CD8-positive, alpha-beta memory T cell (primary cell): ENCODE data around the gene CYP26C1. TPM values are rescaled to one million over a fixed set of nuclear protein-coding genes. Genes with fewer than 3 reads are reported as not detected.

Source experiments
- CTCF ChIA-PET: fragments of 350-600 bp; sonication (Branson Sonifier 250); formaldehyde crosslinking; loops from one replicate; lab custom pipeline; 2021; ENCODE audit warnings: antibody characterized with exemption; lab: Charles Lee
- POLR2A ChIA-PET: fragments of 350-600 bp; sonication (Branson Sonifier 250); formaldehyde crosslinking; loops from one replicate; lab custom pipeline; 2021; ENCODE audit warnings: antibody characterized with exemption; lab: Charles Lee
- DNase-seq, 5 donors: peaks; one replicate each; pipeline versions ENCODE4 v3.0.0 to v3.0.0-alpha.2; 2020 to 2022; ENCODE audit warnings: mixed read lengths in 1 of 5
- H3K27ac ChIP-seq: one replicate; pipeline ENCODE4 v1.7.0; 2013; ENCODE audit warnings: low read depth, mild to moderate bottlenecking, low read length, moderate library complexity
- H3K27me3 ChIP-seq: 2 replicates; pipeline ENCODE4 v1.7.0; 2013; ENCODE audit warnings: low read length, mild to moderate bottlenecking; ENCODE audit not compliant: insufficient read depth, poor library complexity, severe bottlenecking
- H3K36me3 ChIP-seq: 2 replicates; pipeline ENCODE4 v1.7.0; 2013; ENCODE audit warnings: mild to moderate bottlenecking, low read length, moderate library complexity; ENCODE audit not compliant: insufficient read depth
- H3K4me1 ChIP-seq: 2 replicates; pipeline ENCODE4 v1.7.0; 2013; ENCODE audit warnings: mild to moderate bottlenecking, low read length, moderate library complexity; ENCODE audit not compliant: insufficient read depth
- H3K4me3 ChIP-seq: 2 replicates; pipeline ENCODE4 v1.7.0; 2013; ENCODE audit warnings: mild to moderate bottlenecking, low read length
- H3K9me3 ChIP-seq: 2 replicates; pipeline ENCODE4 v1.7.0; 2013; ENCODE audit warnings: mild to moderate bottlenecking, low read length
- H3K27ac Mint-ChIP-seq, 8 donors: one replicate each; pipeline ENCODE4 v1.8.0; 2020 to 2021; ENCODE audit warnings: mixed read lengths in 8 of 8, mild to moderate bottlenecking in 6 of 8, inconsistent platforms in 3 of 8, moderate library complexity in 3 of 8
- H3K27me3 Mint-ChIP-seq, 2 donors: one replicate each; pipeline ENCODE4 v1.8.0; 2020 to 2021; ENCODE audit warnings: mixed read lengths in 2 of 2, mild to moderate bottlenecking in 1 of 2, moderate library complexity in 1 of 2
- H3K36me3 Mint-ChIP-seq, 3 donors: one replicate each; pipeline ENCODE4 v1.8.0; 2020 to 2021; ENCODE audit warnings: mixed read lengths in 3 of 3, inconsistent platforms in 1 of 3, mild to moderate bottlenecking in 1 of 3
- H3K4me1 Mint-ChIP-seq, 3 donors: one replicate each; pipeline ENCODE4 v1.8.0; 2020 to 2021; ENCODE audit warnings: mixed read lengths in 3 of 3, inconsistent platforms in 1 of 3, mild to moderate bottlenecking in 1 of 3
- H3K4me3 Mint-ChIP-seq, 7 donors: one replicate each; pipeline ENCODE4 v1.8.0; 2020 to 2021; ENCODE audit warnings: mixed read lengths in 7 of 7, mild to moderate bottlenecking in 6 of 7, moderate library complexity in 4 of 7, inconsistent platforms in 2 of 7
- H3K9me3 Mint-ChIP-seq, 5 donors: one replicate each; pipeline ENCODE4 v1.8.0; 2020 to 2022; ENCODE audit warnings: mixed read lengths in 5 of 5, mild to moderate bottlenecking in 3 of 5, moderate library complexity in 2 of 5, inconsistent platforms in 1 of 5
- polyA plus RNA-seq: library from polyadenylated mRNA; unstranded; fragments of 300-500 nt; fragmentation: Illumina TruSeq; gene quantifications from one replicate; pipeline ENCODE4 v1.2.3, GENCODE V29; 2021
- total RNA-seq, 2 experiments: library from RNA; stranded (reverse); gene quantifications; one replicate each; pipeline ENCODE4 v1.2.3, GENCODE V29; 2021

The CYP26C1 gene
- total and polyA plus RNA-seq, 3 experiments from 2014 or later: not detected

DNA sequence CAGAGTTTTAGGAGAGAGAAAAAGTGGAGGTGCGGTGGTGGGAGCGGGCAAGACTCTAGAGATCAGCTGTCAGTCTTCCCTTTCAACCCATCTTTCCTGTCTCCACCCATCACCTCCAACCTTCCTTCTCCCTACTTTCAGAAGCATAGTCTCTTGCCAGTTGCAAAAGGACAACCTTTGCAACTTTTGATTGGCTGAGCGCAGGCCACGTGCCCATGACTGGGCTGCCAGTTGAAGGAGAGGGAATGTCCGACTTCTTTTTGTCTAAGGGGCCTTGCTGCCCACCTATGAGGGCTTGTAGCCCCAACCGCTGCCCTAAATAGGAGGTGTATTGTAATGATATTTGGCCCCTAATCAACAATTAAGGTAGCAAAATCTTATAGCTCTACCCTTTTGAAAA is 25.7 kb downstream of the CYP26C1 start:
- ChIA-PET CTCF (interaction anchor here (1.0 kb wide), 1 partner anchor 11 kb away, joined by 3 read pairs; no protein-coding TSS in a partner anchor), POLR2A (no interaction called here)
- Mint-ChIP-seq H3K36me3 (no peaks in the 10 kb centered on the region), H3K27ac (no peak overlapping the region), H3K4me1 (no peaks in the 10 kb centered on the region), H3K4me3 (no peak overlapping the region), H3K9me3 (no peaks in the 10 kb centered on the region), H3K27me3 (peaks cover 8 to 17% of the 10 kb centered on the region in 2 donors)
- DNase-seq: no peak
- no peaks in the 10 kb centered on the region for H3K9me3 ChIP-seq
- H3K4me1 ChIP-seq: no peaks in the 10 kb centered on the region
- H3K4me3 ChIP-seq: no peak overlapping the region
- no peak overlapping the region for H3K27ac ChIP-seq
- H3K27me3 ChIP-seq: peaks cover 3% of the 10 kb centered on the region
- no peaks in the 10 kb centered on the region for H3K36me3 ChIP-seq

DNA sequence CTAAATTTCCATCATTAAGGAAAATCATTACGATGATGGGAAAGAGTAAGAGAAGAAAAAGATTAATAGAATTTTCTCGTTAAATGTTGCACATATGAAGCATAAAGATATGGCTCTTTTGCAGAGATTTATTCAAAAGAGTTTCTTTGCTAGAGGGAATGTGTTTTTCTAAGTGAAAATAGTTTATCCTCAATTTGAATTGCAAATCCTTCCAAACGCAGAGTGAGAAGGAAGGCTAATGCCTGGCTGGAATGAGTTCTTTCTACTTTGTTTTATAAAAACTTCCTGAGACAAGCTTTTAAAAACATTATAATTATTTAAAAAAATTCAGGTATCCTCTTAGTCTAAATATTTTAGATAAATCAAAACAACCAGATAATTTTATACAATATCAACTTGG is 27.2 kb downstream of the CYP26C1 start:
- H3K4me1 Mint-ChIP-seq: no peaks in the 10 kb centered on the region
- H3K27me3 Mint-ChIP-seq: peaks cover 5 to 13% of the 10 kb centered on the region in 2 donors
- H3K27ac ChIP-seq: no peak overlapping the region
- ChIA-PET CTCF (interaction anchor here (1.2 kb wide), 1 partner anchor 13 kb away, joined by 3 read pairs; no protein-coding TSS in a partner anchor), POLR2A (no interaction called here)
- DNase-seq: no peak
- no peaks in the 10 kb centered on the region for H3K36me3 Mint-ChIP-seq
- no peaks in the 10 kb centered on the region for H3K9me3 Mint-ChIP-seq
- H3K4me1 ChIP-seq: no peaks in the 10 kb centered on the region
- H3K27ac Mint-ChIP-seq: no peak overlapping the region
- no peaks in the 10 kb centered on the region for H3K9me3 ChIP-seq
- H3K4me3 Mint-ChIP-seq: no peak overlapping the region
- H3K36me3 ChIP-seq: no peaks in the 10 kb centered on the region
- H3K4me3 ChIP-seq: no peak overlapping the region
- H3K27me3 ChIP-seq: no peaks in the 10 kb centered on the region

DNA sequence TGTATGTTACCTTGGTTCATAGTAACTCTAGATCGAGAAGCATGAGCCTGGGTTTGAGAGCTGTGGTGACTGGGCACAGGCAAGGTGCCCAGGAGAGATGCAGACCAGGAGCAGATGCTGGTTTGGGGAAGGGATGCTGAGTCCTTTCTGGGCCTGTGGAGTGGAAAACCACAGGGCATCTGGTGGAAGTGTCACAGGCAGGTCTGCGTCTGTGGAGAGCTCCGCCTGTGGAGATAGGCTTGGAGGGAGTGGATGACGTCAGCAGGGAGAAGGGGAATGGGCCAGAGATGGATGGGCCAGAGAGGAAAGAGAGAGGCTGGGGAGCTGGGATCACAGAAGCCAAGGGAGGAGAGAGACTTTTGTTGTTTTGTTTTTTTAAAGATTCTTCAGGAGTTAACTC is 27.9 kb downstream of the CYP26C1 start:
- no peaks in the 10 kb centered on the region for H3K4me1 ChIP-seq
- no peak overlapping the region for H3K27ac ChIP-seq
- no peaks in the 10 kb centered on the region for H3K27me3 ChIP-seq
- peaks cover 5 to 13% of the 10 kb centered on the region in 2 donors for H3K27me3 Mint-ChIP-seq
- H3K4me3 ChIP-seq: no peak overlapping the region
- no peaks in the 10 kb centered on the region for H3K36me3 Mint-ChIP-seq
- no peaks in the 10 kb centered on the region for H3K4me1 Mint-ChIP-seq
- no peaks in the 10 kb centered on the region for H3K9me3 Mint-ChIP-seq
- CTCF ChIA-PET: interaction anchor here (1.2 kb wide), 1 partner anchor 13 kb away, joined by 3 read pairs; no protein-coding TSS in a partner anchor
- H3K9me3 ChIP-seq: no peaks in the 10 kb centered on the region
- POLR2A ChIA-PET: no interaction called here
- H3K27ac Mint-ChIP-seq: no peak overlapping the region
- no peaks in the 10 kb centered on the region for H3K36me3 ChIP-seq
- DNase-seq: no peak
- H3K4me3 Mint-ChIP-seq: no peak overlapping the region

DNA sequence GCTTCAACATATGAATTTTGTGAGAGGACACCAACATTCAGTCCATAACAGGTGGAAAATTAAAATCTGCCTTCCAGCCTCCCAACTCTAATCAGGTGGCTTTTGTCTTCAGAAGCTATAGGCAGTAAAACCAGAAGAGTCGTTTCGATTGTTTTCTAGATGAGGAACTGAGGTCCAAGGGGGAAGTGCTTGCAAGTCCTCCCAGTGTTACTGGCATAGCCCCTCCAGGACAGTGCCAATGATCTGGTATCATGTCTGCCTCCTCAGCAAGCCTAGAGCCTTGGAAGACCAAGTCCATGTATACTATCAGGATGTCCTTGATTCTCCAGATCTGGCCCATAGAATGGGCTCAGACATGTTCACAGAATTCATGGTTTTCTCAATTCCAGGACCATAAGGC is 30.0 kb downstream of the CYP26C1 start:
- no peak overlapping the region for H3K27ac ChIP-seq
- no peaks in the 10 kb centered on the region for H3K27me3 ChIP-seq
- Mint-ChIP-seq H3K27ac (no peak overlapping the region), H3K9me3 (no peaks in the 10 kb centered on the region), H3K36me3 (no peaks in the 10 kb centered on the region), H3K27me3 (peaks cover 5 to 13% of the 10 kb centered on the region in 2 donors), H3K4me3 (no peak overlapping the region), H3K4me1 (no peaks in the 10 kb centered on the region)
- CTCF ChIA-PET: no interaction called here
- H3K4me1 ChIP-seq: no peaks in the 10 kb centered on the region
- no peak overlapping the region for H3K4me3 ChIP-seq
- DNase-seq: no peak
- no peaks in the 10 kb centered on the region for H3K36me3 ChIP-seq
- no peaks in the 10 kb centered on the region for H3K9me3 ChIP-seq
- POLR2A ChIA-PET: no interaction called here

DNA sequence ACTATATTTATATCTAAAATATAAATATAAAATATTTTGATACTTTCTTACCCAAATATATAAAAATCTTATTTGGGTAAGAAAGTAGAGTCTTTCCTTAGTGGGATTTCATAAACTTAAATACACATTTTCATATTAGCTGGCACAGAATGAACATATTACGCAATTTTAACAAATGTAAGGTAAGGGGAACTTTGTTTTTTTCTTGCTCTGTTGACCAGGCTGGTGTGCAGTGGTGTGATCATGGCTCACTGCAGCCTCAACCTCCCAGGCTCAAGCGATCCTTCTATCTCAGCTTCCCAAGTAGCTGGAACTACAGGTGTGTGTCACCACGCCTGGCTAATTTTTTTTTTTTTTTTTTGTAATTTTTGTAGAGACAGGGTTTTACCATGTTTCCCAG is 31.4 kb downstream of the CYP26C1 start:
- no peaks in the 10 kb centered on the region for H3K36me3 ChIP-seq
- H3K27me3 ChIP-seq: no peaks in the 10 kb centered on the region
- Mint-ChIP-seq H3K9me3 (no peaks in the 10 kb centered on the region), H3K4me3 (no peak overlapping the region), H3K4me1 (no peaks in the 10 kb centered on the region), H3K27me3 (peaks cover 6 to 13% of the 10 kb centered on the region in 2 donors), H3K27ac (no peak overlapping the region), H3K36me3 (no peaks in the 10 kb centered on the region)
- no peak overlapping the region for H3K4me3 ChIP-seq
- ChIA-PET CTCF (no interaction called here), POLR2A (no interaction called here)
- no peaks in the 10 kb centered on the region for H3K4me1 ChIP-seq
- H3K27ac ChIP-seq: no peak overlapping the region
- no peaks in the 10 kb centered on the region for H3K9me3 ChIP-seq
- DNase-seq: no peak

DNA sequence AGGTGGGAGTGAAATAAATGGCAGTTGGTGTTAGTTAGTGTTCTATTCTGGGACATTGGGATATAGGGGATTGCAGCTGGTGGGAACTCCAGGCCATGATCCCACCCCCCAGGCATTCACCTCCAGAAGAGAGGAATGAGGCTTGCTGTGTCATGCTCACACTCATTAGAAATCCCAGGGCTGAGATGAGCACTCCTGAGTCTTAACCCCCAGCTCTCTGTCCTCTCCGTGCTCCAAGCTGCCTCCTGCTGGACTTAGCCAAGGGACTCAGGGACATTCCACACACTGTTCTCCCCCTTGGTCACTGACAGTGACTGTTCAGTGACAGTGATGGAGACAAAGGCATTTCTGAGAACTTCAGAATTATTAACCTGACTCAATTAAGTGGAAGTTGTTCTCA is 34.6 kb downstream of the CYP26C1 start:
- DNase-seq: no peak
- H3K9me3 ChIP-seq: no peaks in the 10 kb centered on the region
- no peak overlapping the region for H3K27ac Mint-ChIP-seq
- H3K27me3 Mint-ChIP-seq: peaks cover 0 to 1% of the 10 kb centered on the region in 2 donors
- H3K36me3 Mint-ChIP-seq: no peaks in the 10 kb centered on the region
- no peak overlapping the region for H3K4me3 Mint-ChIP-seq
- H3K4me1 Mint-ChIP-seq: no peaks in the 10 kb centered on the region
- H3K9me3 Mint-ChIP-seq: no peaks in the 10 kb centered on the region
- H3K4me1 ChIP-seq: no peaks in the 10 kb centered on the region
- no peak overlapping the region for H3K4me3 ChIP-seq
- H3K27me3 ChIP-seq: no peaks in the 10 kb centered on the region
- CTCF ChIA-PET: interaction anchor here (1.1 kb wide), 1 partner anchor 21 kb away, joined by 3 read pairs; no protein-coding TSS in a partner anchor
- H3K27ac ChIP-seq: no peak overlapping the region
- POLR2A ChIA-PET: no interaction called here
- no peaks in the 10 kb centered on the region for H3K36me3 ChIP-seq

DNA sequence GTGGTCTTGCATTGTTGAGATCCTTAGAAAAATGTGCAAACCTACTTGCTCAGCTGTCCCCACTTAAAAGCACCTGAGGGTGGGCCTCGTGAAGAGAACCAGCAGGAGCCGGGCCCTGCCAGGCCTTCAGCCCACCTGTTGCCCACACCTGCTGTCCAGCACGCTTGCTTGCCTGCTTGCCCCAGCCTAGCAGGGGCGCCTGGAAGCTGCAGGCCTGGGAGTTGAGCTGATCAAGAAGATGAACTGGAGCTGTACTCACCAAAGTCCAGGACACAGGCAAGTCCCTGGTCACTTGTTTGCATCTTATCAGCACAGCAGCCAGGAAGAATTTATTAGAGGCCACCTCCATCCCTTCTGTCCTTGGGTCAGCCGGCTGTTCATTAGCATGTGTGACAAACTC is 36.3 kb downstream of the CYP26C1 start:
- no peaks in the 10 kb centered on the region for H3K27me3 ChIP-seq
- Mint-ChIP-seq H3K4me1 (no peaks in the 10 kb centered on the region), H3K4me3 (no peak overlapping the region), H3K9me3 (no peaks in the 10 kb centered on the region), H3K27me3 (peaks cover 0 to 1% of the 10 kb centered on the region in 2 donors), H3K27ac (no peak overlapping the region), H3K36me3 (no peaks in the 10 kb centered on the region)
- ChIA-PET CTCF (no interaction called here), POLR2A (no interaction called here)
- H3K36me3 ChIP-seq: no peaks in the 10 kb centered on the region
- no peaks in the 10 kb centered on the region for H3K4me1 ChIP-seq
- DNase-seq: no peak
- no peak overlapping the region for H3K4me3 ChIP-seq
- H3K9me3 ChIP-seq: no peaks in the 10 kb centered on the region
- no peak overlapping the region for H3K27ac ChIP-seq

DNA sequence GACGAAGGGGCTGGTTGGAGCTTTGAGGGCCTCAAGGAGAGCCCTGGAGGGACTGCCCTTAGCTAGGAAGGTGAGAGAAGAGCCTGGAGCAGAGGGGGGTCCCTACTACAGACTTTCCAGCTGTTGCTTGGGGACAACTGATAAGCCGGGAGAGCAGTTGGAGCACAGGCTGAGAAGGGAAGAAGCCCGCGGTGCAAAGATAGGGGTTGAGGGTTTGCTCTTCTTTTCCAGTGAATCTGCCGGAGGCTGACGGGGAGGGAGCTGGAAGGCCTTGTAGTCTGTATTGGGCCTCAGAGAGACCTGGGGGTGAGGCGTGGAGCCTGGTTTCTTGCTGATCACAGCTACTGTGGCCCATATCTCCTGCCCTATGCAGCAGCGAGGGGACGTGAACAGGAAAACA is 36.8 kb downstream of the CYP26C1 start:
- Mint-ChIP-seq H3K4me1 (no peaks in the 10 kb centered on the region), H3K36me3 (no peaks in the 10 kb centered on the region), H3K27ac (no peak overlapping the region), H3K9me3 (no peaks in the 10 kb centered on the region), H3K27me3 (peaks cover 0 to 1% of the 10 kb centered on the region in 2 donors), H3K4me3 (no peak overlapping the region)
- Histone ChIP-seq H3K36me3 (no peaks in the 10 kb centered on the region), H3K4me3 (no peak overlapping the region), H3K27ac (no peak overlapping the region), H3K4me1 (no peaks in the 10 kb centered on the region), H3K9me3 (no peaks in the 10 kb centered on the region), H3K27me3 (no peaks in the 10 kb centered on the region)
- CTCF ChIA-PET: no interaction called here
- no peak for DNase-seq
- POLR2A ChIA-PET: no interaction called here
